WERI-Rb-1 (cell line): ENCODE measurements around the gene CLEC16A.

Source experiments
- DNase-seq: peaks from one replicate; pipeline ENCODE4 v3.0.0-alpha.2; 2020
- H3K27ac ChIP-seq: fragments of 250-450 bp; sonication (Bioruptor Pico); 2 replicates; pipeline ENCODE4 v1.5.1; 2020; ENCODE audit warnings: mild to moderate bottlenecking, moderate library complexity
- H3K27me3 ChIP-seq: fragments of 250-450 bp; sonication (Bioruptor Pico); 2 replicates; pipeline ENCODE4 v1.5.1; 2021; ENCODE audit warnings: mild to moderate bottlenecking, low read depth, moderate library complexity; ENCODE audit not compliant: insufficient read depth, severe bottlenecking
- H3K36me3 ChIP-seq: fragments of 250-450 bp; sonication (Bioruptor Pico); 2 replicates; pipeline ENCODE4 v1.5.1; 2020; ENCODE audit warnings: mild to moderate bottlenecking, moderate library complexity
- H3K4me3 ChIP-seq: 2 replicates; pipeline ENCODE4 v1.5.1; 2011; ENCODE audit warnings: low read depth, mild to moderate bottlenecking, control low read depth, low read length
- H3K9me3 ChIP-seq: fragments of 250-450 bp; sonication (Bioruptor Pico); 2 replicates; pipeline ENCODE4 v1.5.1; 2021; ENCODE audit warnings: mild to moderate bottlenecking, moderate library complexity; ENCODE audit not compliant: severe bottlenecking
- TF ChIP-seq, protein P1 (sequence below): IDR thresholded peaks from 2 replicates; pipeline ENCODE4 v1.5.1; 2011; ENCODE audit warnings: low read depth, mild to moderate bottlenecking, control low read depth, inconsistent platforms, low read length

The CLEC16A gene

DNA sequence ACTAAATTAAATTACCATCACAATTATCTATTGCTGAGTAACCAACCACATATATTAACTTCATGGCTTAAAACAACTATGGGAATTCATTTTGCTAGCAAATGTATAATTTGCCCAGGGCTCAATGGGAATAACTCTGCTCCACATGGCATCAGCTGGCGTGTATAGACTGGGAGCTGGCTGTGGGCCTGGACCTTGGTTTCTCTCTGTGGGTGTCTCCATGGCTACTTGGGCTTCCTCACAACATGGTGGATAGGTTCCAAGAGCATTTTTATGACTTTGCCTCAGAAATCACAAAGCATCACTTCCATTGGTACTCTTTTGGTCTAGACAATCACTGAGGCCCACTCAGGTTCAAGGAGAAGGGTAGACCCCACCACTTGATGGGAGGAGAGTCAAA lies 166.8 kb downstream of the CLEC16A start:
- TF ChIP-seq, protein P1, sequence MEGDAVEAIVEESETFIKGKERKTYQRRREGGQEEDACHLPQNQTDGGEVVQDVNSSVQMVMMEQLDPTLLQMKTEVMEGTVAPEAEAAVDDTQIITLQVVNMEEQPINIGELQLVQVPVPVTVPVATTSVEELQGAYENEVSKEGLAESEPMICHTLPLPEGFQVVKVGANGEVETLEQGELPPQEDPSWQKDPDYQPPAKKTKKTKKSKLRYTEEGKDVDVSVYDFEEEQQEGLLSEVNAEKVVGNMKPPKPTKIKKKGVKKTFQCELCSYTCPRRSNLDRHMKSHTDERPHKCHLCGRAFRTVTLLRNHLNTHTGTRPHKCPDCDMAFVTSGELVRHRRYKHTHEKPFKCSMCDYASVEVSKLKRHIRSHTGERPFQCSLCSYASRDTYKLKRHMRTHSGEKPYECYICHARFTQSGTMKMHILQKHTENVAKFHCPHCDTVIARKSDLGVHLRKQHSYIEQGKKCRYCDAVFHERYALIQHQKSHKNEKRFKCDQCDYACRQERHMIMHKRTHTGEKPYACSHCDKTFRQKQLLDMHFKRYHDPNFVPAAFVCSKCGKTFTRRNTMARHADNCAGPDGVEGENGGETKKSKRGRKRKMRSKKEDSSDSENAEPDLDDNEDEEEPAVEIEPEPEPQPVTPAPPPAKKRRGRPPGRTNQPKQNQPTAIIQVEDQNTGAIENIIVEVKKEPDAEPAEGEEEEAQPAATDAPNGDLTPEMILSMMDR = no peak
- no peaks in the 10 kb centered on the region for H3K36me3 ChIP-seq
- no peak for DNase-seq

DNA sequence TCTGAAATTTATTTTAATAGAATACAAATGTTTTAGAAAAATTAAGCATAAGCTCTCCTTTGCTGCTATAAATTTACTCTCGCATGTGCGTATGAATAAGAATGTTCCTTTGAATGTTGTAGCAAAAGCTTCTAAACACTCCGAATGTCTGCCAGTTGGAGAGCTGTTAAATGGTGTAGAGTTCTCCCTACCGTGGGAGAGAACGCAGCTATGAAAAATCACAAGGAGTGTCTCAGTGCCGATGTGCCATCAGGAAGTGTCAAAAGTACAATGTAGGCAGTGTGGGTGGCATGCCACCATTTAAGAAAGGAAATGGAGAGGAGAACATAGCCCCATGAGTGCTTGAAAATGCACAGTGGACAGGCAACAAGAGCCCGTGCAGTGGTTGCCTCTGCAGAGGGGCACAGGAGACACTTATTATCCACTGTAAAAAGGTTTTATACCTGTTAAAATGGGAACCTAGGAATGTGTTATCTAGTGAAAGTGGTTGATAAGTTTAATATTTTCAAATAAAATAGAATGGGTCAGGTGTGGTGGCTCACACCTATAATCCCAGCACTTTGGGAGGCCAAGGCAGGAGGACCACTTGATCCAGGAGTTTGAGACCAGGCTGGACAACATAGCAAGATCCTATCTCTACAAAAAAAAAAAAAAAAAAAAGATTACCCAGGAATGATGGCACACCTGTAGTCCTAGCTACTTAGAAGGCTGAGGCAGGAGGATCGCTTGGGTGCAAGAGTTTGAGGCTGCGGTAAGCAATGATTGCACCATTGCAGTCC lies 167.7 kb downstream of the CLEC16A start:
- H3K27me3 ChIP-seq = no peaks in the 10 kb centered on the region
- H3K36me3 ChIP-seq = no peaks in the 10 kb centered on the region
- no peak overlapping the region for H3K4me3 ChIP-seq
- no peak for DNase-seq
- no peaks in the 10 kb centered on the region for H3K9me3 ChIP-seq
- TF ChIP-seq, protein P1 = no peak
- no peak overlapping the region for H3K27ac ChIP-seq

More for the DNA sequence above, 166.8 kb downstream of the CLEC16A start:
- no peaks in the 10 kb centered on the region for H3K27me3 ChIP-seq
- H3K9me3 ChIP-seq = no peaks in the 10 kb centered on the region
- H3K27ac ChIP-seq = no peak overlapping the region
- H3K4me3 ChIP-seq = no peak overlapping the region

DNA sequence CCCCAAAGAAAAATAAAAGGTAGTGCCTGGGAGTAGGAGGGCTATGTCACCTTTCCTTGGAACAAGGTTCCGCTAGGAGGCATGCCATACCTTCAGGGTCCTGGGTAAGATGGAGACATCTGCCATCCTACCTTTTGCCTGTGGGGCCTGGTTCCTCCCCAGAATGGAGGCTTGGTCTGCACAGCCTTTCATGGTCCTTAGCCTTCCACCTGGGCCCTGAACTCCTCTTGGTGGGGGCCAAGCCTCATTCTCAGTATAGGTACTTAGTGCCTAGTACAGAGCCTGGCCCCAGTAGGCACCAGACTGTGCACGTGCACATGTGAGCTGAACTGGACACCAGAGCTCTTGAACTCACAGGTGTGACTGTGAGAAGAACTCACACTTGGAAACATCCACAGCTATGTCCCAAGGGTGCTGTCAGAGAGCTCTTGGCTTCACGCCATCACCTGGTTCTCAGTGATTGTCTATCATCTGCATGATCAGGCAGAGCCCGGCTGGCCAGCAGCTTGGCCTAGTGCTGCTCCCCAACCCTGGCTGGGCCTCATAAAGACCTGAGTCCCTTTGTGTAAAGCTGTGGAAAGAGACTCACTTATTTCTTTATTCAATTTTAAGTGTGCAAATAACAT lies 168.5 kb downstream of the CLEC16A start:
- H3K27ac ChIP-seq = no peak overlapping the region
- TF ChIP-seq, protein P1 = no peak
- H3K4me3 ChIP-seq = no peak overlapping the region
- H3K9me3 ChIP-seq = no peaks in the 10 kb centered on the region
- no peaks in the 10 kb centered on the region for H3K36me3 ChIP-seq
- H3K27me3 ChIP-seq = no peaks in the 10 kb centered on the region
- no peak for DNase-seq

DNA sequence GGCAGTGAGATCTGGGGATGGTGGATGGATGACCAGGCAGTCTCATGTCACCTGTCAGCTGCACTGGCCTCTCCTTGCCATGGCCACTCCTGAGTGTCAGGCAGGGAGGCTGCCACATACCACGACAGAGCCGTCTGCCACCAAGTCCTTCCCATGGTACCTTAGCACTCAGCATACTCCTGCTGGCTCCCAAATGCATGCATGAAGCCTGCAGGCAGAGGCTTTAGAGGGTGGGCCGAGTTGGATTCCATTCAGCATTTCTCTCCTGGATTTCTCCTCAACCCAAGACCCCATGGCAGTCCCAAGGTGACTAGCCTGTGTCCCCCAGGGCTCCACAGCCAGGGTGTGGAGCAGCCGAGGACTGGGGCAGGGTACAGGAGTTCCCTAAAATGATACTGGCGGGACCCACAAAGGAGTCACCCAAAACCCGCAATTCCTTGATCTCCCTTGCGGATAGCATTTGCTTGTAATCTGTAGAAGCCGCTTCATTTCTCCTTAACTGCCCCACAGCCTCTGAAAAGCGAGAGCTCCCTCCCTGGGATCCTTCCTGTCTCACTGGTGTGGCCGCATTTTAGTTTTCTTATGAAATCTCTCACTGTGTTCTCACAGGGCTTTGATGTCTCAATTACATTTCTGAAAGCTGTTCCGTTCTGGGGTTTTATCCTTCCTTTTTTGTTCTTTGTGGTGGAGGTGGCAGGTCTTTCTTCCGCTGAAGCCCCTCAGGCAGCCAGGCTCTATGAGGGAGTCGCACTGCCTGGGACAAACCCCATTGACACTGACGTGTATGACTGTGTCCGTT lies 170.2 kb downstream of the CLEC16A start:
- H3K9me3 ChIP-seq = no peaks in the 10 kb centered on the region
- TF ChIP-seq, protein P1 = no peak
- DNase-seq = no peak
- H3K36me3 ChIP-seq = no peaks in the 10 kb centered on the region
- no peak overlapping the region for H3K4me3 ChIP-seq
- no peaks in the 10 kb centered on the region for H3K27me3 ChIP-seq
- no peak overlapping the region for H3K27ac ChIP-seq

DNA sequence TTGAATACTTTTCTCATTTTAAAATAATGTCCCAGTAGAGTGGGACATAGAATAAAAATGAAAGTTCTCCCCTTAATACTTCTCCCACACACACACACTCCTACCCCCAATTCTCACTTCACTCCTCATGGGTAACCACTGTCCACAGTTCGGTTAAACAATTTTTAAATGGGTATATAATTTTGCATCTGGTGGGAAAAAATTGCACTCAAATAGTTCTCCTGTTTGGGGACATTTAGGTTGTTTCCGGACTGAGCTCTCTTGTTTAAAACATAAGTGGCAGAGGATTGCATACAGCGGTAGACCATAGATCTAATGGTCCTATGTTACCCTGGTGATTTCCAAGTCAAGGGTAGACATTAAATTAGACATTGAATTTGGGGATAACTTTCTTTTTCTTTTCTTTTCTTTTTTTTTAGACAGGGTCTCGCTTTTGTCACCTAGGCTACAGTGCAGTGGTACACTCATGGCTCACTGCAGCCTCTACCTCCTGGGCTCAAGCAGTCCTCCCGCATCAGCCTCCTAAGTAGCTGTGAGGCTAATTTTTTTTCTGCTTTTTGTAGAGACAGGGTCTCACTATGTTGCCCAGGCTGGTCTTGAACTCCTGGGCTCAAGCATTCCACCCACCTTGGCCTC lies 173.3 kb downstream of the CLEC16A start:
- no peak for DNase-seq
- H3K9me3 ChIP-seq = no peaks in the 10 kb centered on the region
- no peak overlapping the region for H3K27ac ChIP-seq
- TF ChIP-seq, protein P1 = no peak
- no peak overlapping the region for H3K4me3 ChIP-seq
- H3K27me3 ChIP-seq = no peaks in the 10 kb centered on the region
- H3K36me3 ChIP-seq = peaks cover 9% of the 10 kb centered on the region
